SIG-M5 (cell line): ENCODE results near the gene TPSG1.
"Not testable (repeated sequence)": the region's sequence is repeated elsewhere in the genome, so short reads cannot be mapped to it uniquely, and the experiment has no call there.

ENCODE experiments used
- DNase-seq: peaks from one replicate; lab custom pipeline; 2025; lab: John Stamatoyannopoulos, UW

Gene TPSG1

DNA sequence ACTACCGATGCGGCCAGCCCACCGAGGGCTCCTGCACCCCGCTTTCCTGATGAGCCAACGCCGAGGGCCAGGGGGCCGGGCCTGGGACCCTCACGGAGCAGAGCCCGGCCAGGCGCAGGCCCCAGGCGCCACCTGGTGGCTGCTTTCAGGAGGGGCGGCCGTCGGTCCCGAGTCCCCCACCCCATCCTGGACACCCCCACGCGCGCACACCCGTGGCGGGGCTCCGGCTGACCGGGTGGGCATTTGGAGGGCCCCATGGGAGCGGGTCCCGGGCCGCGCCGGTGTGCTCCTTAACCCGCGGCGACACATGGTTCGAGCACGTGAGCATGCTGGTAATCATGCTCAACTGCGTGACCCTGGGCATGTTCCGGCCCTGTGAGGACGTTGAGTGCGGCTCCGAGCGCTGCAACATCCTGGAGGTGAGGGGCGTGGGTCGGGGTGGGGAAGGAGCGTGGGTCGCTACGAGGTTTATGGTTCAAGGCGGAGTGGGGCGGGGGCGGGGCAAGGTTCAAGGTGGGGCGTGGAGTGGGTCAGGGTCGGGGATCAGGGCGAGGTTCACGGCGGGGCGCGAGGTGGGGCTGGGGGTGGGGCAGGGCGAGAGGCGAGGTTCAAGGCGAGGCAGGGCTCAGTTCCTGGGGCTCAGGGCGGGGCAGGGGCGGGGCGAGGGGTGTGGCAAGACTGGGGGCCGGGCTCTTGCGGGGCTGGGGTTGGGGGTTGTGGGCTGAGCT lies 30.2 kb downstream of the TPSG1 start:
- DNase-seq = no peak

DNA sequence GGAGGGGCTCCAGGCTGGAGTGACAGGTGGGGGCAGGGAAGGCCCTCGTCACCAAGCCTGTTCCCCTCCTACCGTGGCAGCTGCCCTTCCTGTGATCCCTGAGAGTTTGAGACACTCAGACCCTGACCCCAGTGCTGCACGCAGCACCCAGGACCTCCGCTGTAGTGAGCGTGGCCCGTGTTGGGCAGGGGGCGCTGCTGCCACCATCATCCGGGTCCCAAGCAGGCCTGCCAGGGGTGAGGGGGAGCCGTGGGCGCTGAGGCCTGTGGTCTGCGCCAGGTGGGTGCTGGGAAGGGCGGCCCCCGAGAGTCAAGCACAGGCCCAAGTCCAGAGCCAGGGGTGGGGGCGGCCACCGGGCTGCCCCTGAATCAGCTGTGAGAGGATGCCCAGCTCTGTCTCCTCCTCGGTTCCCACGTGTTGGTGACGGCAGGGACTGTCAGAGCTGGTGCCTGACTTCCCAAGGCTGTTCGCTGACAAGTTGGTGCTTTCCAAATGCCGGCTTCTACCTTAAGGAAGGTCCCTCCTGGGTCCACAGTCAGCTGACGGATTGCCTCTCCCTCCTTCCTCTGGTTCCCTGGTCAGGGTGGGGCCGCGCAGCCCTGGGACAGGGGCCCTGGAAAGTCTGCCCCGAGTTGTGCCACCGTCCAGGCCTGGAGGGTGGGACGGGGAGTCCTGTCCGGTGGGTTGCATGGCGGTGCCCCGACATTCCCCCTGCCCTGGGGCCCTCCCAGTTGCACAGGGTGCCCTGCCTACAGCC lies 31.1 kb downstream of the TPSG1 start:
- no peak for DNase-seq

DNA sequence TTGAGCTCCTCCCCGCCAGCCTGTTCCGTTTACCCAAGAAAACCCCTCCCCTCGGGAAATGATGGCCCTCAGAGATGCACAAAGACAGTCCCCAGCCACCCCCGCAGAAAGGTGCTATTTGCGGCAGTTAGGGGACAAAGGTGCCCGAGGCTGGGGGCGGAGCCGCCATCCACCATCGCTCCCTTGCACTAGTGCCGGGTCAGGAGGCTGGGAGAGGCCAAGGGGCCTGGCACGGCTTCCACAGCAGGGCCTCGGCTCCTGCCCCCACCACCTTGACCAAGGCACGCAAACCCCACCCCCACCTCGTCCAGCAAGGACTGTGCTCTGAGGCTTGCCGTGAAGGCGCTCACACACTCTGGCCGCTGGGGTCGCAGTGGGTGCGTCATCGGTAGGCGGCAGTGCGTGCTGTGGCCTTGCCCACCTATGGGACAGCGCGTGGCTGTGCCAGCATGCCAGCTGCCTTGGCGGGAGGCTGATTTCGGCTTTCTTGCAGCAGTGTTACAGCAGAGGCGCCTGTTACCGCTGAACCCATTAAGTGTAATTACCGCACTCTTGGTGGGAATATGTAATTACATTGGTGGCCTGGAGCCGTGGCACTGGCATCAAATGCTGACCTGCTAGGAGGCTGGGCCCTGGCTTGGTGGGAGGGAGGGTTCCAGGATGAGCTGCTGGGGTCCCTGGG lies 31.8 kb downstream of the TPSG1 start:
- DNase-seq = no peak

DNA sequence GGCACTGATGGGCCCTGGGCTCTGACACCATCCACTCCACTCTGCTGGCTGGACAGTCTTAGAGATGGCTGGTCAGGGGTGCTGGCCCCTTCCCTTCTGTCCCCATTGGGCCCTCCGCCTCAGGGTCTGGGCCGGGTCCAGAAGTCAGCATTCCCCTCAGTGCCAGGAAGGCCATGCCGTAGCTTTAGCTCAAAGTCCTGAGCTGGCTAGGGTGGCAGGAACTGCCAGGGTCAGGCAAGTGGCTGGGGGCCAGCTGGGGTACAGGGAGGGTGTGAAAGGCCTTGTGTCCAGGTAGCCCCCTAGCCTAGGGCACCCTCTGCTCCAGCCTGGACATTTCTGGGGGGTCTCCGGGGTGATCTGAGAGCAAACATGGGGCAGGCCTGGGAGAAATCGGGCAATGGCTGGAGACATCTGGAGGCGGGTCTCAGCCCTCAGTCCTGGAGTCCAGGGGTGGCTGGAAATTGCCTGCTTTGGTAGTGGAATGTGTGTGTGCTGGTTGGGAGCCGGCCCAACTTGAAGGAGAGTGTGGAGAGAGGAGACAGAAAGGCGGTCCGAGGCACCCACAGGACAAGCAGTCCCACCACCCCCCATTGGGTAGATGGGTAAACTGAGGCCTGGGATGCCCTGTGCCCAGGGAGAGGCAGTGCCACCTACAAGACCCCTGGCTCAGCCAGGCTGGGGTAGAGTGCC lies 32.5 kb downstream of the TPSG1 start:
- DNase-seq = no peak

DNA sequence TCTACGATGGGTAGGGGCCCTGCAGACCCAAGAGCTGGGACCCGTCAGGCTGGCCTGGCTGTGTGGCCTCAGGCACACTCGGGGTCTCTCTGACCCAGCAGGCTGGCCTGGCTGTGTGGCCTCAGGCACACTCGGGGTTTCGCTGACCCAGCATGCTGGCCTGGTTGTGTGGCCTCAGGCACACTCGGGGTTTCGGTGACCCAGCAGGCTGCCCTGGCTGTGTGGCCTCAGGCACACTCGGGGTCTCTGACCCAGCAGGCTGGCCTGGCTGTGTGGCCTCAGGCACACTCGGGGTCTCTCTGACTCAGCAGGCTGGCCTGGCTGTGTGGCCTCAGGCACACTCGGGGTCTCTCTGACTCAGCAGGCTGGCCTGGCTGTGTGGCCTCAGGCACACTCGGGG lies 34.3 kb downstream of the TPSG1 start:
- DNase-seq = not testable (repeated sequence)

DNA sequence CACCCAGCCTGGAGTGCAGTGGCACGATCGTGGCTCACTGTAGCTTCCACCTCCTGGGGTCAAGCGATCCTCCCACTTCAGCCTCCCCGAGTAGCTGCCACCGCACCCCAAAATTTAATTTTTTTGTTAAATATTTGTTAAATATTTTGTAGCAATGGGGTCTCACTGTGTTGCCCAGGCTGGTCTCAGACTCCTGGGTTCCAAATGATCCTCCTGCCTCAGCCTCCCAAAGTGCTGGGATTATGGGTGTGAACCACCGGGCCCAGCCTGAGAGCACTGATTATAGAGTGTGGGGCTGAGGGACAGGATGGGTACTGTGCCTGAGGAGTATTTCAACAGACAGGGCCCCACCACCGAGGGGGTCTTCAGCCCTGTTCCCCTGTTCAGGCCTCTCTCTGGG lies 35.6 kb downstream of the TPSG1 start:
- no peak for DNase-seq

DNA sequence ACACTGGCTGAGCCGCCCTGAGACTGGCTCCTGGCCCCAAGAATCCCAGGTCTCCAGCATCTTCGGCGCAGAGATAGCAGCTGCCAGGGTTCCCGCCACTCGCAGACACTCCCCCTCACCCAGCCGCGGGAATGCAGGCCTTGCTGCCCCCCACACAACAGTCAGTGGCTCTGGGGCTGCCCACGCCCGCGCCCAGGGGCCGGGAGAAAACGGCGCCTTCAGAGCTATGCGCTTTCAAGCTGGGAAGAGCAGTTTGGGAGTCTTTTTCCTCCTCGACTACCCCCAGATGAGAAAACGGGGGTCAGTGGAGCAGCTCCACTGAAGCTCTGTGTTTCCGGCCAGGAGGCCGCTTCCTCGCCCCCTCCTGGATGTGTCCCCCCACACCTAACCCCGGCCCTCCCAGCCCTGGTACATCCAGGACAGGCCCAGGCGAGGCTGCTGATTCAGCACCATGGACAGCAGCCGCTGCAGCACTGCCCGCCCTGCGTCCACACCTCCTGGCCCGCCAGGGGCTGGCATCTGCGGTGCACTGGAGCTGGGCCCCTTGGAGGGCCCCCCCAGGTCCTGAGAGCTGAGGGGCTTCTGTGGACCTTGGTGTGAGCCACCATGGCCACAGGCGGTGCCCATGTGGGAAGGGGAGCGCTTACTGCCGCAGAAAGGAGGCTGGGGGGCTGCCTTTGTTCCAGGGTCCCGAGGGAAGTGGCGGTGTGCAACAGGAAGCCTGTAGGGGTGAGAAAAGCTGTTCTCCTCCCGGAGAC lies 36.5 kb downstream of the TPSG1 start:
- DNase-seq = no peak

DNA sequence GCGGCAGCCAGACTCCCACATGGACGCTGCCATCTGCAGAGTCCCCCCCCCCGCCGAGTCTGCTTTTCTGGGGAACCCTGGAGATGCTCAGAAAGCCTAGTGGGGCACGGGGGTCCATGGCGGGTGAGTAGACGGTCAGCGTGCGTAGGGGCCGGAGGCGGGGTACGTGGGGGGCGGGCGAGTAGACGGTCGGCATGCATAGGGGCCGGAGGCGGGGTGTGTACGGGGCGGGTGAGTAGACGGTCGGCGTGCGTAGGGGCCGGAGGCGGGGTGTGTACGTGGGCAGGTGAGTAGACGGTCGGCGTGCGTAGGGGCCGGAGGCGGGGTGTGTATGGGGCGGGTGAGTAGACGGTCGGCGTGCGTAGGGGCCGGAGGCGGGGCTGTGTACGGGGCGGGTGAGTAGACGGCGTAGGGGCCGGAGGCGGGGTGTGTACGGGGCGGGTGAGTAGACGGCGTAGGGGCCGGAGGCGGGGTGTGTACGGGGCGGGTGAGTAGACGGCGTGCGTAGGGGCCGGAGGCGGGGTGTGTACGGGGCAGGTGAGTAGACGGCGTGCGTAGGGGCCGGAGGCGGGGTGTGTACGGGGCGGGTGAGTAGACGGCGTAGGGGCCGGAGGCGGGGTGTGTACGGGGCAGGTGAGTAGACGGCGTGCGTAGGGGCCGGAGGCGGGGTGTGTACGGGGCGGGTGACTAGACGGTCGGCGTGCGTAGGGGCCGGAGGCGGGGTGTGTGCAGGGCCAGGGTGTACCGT lies 39.4 kb downstream of the TPSG1 start:
- DNase-seq = not testable (repeated sequence)

DNA sequence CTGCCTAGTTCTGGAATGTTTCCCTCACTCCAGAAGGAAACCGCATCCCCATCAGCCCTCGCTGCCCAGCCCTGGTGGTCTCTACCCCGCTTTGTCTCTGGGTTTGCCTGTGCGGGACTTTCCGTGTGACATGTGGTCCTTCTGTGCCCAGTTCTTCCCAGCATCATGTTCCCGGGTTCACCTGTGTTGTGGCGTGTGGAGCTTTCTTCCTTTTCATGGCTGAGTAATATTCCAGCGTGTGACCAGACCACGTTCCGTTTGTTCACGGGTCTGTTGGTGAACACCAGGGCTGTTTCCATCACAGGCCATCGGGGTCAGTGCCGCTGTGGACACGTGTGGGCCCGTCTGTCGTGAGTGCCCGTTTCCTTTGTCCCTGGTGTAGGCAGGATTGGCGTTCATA lies 40.1 kb downstream of the TPSG1 start:
- DNase-seq = no peak

DNA sequence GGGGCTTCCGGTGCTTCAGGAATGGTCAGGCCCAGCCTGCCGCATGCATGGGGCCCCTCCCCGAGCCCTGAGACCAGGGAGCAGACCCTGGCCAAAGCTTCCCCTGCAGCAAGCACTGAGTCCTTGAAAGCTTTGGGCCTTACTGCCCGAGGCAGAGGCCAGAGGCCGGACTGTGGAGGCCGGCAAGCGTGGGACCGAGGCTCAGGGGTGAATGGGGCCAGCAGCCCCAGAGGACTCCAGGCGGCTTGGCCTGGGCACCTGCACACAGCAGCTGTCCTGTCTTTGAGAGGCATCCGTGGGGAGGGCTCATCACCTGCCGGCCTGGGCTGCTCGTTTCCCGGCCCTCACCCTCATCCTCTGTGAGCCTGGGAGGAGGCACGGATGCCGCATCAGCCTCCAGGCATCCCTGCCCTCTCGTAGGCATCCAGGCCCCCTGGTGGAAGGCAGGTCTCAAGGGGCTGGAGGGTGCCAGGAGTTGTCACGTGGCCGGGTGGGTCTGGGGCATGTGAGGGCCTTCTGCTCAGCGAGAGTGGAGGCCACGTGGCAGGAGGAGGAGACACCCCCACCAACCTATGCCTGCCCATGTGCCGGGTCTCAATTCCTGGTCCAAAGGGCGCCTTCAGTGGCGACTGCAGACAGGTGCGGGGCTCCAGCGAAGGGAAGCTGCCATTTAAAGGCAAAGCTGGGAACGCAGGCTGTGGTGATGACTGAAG lies 40.8 kb downstream of the TPSG1 start:
- no peak for DNase-seq

DNA sequence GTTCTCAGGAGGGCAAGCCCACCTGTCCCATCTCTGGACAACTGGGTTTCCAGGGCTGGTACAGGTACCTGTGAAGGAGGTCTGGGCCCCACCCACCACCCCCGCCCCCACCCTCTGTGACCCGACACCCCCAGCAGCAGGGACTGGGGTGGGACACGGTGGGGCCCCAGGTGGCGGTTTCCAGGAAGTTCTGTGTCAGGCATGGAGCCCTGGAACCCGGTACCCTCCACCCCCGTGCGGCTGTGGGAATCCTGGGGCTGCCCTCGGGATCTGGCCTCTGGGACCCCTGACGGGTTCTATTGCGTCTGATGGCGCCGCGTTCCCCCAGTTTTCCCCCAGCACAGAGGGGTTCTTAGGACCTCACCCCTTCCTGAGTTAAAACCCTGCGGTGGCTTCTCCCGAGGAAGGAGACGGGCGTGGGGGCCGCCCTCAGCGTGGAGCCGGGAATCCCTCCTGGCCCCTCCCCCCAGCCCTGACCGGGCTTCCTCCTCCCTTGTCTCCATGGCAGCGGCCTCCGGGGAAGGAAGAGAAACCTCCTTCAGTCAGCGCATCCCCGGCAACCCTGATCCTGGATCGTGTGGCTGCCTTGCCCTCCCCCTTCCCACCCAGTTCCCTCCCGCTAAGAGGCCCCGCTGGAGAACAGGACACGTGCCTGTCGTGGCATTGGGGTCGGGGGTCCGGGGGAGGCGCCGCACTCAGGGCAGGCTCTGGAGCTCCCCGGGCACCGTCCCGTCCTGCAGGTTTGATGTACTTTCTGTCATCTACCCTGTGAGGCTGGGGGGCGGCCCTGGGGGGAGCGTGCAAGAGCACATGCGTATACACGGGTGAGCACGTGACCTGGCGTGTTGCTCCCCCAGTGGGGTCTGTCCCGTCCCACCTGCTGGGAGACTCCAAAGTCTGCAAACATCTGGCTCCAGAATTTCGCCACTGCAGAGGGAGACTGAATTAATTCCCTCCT lies 41.8 kb downstream of the TPSG1 start:
- no peak for DNase-seq

DNA sequence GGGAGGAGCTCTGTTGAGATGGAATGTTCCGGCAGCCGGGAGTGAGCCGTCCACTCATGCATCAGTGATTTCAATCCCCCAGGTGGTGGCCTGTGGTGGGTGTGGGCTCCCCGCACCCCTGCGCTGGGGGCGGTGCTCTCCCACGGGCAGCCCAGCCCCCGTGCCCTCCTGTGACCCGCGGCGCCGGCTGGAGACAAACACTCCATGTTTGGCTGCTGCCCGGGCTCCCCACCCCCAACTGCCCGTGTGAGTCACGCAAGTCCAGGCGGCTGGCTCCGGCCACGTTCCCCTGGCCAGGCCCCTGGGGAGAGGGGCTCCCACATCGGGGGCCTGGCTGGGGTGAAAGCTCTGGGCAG lies 42.8 kb downstream of the TPSG1 start:
- no peak for DNase-seq

DNA sequence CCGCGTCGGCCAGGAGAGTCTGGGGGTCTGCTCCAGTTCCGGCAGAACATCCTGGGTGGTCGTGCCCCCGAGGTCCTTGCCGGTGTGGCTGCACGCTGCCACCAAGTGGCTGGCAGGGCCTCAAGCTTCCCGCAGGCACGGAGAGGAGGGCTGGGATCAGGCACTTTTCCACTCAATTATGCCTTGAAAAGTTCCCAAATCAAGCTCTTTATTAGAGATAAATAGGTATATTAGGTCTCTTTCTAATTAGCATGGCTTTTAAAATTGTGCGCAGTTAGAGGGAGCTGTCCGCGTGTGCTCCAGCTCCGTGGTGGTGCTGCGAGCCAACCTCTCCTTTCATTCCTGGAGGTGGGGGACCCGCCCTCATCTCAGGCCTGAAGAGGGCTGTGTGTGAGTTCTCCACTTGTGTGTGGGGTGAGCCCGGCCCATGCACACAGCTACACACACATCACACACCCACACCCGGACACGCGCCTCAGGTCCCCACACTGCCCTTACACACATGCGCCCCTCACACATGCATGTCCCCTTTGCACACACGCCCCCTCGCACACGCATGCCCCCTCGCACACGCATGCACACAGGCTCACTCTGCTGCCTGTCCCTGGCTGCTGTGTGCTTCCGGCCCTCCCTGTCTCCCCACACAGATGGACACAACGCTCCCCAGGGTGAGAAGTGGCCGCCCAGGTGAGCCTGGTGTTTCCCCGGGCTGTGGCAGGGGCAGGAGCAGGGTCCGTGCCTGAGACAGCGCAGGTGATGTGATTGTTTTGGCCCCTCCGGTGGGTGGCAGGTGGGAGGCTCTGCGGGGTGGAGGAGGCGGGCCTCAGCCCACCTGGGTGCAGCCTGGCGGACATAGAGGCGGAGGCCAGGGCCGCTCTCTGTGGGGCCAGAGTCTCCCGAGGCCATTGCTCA lies 43.4 kb downstream of the TPSG1 start:
- no peak for DNase-seq

DNA sequence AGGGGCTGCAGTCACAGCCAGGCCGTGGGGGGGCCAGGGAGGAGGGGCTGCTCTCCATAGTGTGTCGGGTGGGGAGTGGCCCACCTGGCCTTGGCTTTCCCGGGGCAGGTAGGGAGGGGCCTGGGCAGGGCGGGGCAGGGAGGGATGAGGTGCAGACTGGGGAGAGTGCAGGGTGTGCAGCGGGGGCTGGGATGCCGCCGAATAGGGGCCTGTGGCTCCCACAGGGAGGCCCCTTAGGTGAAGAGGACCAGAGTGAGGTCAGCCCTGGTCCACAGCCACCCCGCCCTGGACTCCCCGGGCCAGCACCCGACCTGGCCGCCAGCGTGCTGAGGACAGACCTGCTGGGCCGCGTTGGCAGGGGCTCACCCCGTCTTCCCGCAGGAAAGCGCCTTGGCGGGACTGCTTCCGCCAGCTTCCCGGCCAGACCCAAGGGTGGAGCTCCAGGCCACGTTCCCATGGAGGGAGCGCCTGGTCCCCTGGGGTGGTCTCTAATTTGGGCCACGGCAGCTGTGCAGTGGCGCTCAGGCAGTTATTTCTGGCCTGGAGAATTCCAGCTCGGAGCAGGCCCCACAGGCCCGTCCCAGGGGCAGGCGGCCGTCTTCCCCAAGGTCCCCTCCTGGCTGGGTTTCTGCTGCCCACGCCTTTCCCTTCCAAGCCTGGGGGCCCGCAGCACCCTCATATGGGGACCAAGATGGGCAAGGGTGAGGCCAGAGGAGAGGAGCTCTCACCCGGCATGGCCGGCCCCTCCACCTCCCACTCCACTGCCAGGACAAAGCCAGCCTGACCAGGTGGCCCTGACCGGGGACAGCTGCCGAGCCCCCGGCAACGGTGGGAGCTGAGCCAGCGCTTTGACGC lies 44.3 kb downstream of the TPSG1 start:
- DNase-seq = no peak

DNA sequence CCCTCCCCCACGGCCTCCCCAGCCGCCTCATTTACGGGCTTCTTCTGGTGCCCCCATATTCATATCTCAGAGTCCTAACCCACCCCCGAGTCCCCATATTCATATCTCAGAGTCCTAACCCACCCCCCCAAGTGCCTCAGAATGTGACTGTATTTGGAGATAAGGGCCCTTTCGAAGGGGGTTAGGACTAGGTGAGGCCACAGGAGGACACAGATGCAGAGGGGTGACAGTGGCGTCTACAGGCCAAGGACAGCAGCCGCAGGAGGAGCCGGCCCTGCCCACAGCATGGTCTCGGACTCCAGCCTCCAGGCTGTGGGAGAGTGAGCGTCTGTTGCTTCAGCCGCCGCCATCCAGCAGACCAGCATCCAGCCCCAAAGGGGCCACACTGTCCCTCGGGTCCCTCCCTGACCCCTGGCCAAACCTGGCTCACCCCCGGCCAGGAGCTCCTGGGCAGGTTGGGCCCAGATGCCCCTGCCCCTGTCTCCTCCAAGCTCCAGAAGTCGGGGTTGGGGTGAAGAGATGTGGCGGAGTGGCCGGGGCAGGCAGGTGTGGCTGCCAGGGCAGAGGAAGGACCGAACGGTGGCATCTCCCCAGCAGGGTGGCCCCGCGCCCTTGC lies 46.7 kb downstream of the TPSG1 start:
- no peak for DNase-seq

DNA sequence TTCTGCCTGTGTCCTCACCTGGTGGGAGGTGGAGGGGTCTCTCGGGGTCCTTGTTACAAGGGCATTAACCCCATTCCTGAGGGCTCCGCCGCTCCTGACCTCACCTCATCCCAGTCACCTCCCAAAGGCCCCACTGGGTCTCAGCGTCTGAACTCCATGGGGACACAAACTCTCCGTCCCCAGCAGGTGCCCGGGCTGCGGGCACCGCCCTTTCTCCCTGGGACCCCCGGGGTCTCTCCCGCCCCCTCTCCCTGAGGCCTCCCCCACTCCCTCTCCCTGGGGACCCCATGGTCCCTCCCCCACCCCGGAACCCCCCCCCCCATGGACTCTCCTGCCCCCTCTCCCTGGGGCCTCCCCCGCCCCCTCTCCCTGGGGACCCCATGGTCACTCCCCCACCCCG lies 47.3 kb downstream of the TPSG1 start:
- no peak for DNase-seq

DNA sequence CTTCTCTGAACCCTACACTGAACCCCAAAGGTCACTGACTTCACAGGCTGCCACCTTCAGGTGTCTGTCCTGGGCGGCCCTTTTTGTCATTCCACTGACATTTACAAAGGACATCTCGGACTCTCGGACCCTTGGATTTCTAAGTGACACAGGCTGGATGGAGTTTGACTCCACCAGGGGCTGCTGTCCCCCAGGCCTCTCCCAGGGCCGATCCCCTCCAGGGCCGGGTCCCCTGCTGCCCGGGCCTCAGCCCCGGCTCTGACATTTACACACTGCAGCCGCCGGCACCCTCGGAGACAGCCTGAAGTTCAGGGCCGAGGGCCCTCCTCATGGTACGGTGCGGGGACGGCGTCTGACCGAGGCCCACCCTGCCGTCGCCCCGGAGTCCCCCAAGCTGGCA lies 48.0 kb downstream of the TPSG1 start:
- no peak for DNase-seq
